Right atrium auricular region (tissue), 2 donors: ENCODE data around the gene JMJD7. TPM values are rescaled to one million over a fixed set of nuclear protein-coding genes. Genes with fewer than 3 reads are reported as not detected.

Experiments used
- DNase-seq: peaks from one replicate; pipeline ENCODE4 v3.0.0-alpha.2; 2019; ENCODE audit warnings: low spot score
- H3K27ac ChIP-seq, 2 donors: fragments of 200-600 bp; sonication (generic); 1 replicate in 1 of 2; 2 replicates in 1 of 2; pipeline ENCODE4 v1.5.1; 2016 to 2019
- H3K27me3 ChIP-seq, 2 donors: fragments of 200-600 bp; sonication (generic); one replicate each; pipeline versions ENCODE4 v1.5.1 to v1.6.0; 2017 to 2019
- H3K36me3 ChIP-seq: fragments of 200-600 bp; sonication (generic); one replicate; pipeline ENCODE4 v1.5.1; 2016
- H3K4me1 ChIP-seq, 2 donors: fragments of 200-600 bp; sonication (generic); one replicate each; pipeline versions ENCODE4 v1.5.1 to v1.6.0; 2017 to 2019
- H3K4me3 ChIP-seq, 2 donors: fragments of 200-600 bp; sonication (generic); 1 replicate in 1 of 2; 2 replicates in 1 of 2; pipeline ENCODE4 v1.5.1; 2017 to 2019; ENCODE audit warnings: mild to moderate bottlenecking in 1 of 2, moderate library complexity in 1 of 2
- H3K9me3 ChIP-seq, 2 donors: fragments of 200-600 bp; sonication (generic); one replicate each; pipeline ENCODE4 v1.5.1; 2019
- microRNA-seq, 2 donors: library from miRNA; unstranded; fragments of <30 nt; microRNA quantifications; one replicate each; pipeline ENCODE4, GENCODE V29; 2016 to 2017; ENCODE audit warnings: borderline number of aligned reads in 2 of 2, borderline replicate concordance in 1 of 2
- total RNA-seq, 2 donors: library from RNA; depleted of rRNA; stranded (reverse); fragments of >200 nt; gene quantifications; one replicate each; pipeline ENCODE4 v1.1.0, GENCODE V29; 2016
- TF ChIP-seq, protein P1 (sequence below), 2 donors: fragments of 200-600 bp; sonication (generic); IDR thresholded peaks; one replicate each; pipeline ENCODE4 v1.5.1; 2019; ENCODE audit warnings: antibody characterized with exemption in 2 of 2

The JMJD7 gene
- total RNA-seq, 2 donors from 2014 or later, result 6.4 to 11.7 TPM

DNA sequence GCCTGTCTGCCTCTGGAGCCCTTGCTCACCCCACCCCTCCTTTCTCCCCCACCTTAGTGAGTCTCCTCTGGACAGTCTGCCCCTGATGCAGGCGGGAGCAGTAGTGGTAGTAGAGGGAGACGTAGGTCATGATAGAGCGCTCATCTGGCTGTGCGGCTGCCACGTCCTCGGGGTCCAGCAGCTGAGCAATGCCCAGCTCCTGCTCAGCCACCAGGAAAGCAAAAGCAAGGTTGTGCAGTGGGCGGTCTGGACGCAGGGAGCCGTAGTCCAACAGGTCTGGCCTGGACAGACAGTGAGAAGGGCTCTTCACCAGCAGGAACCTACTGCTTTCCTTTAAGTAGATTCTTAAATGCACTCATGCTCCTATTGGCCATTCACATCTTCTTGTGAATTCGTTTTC, 59.3 kb downstream of the JMJD7 start:
- H3K27me3 ChIP-seq, result no peaks in the 10 kb centered on the region
- DNase-seq, result no peak
- peaks cover 0 to 18% of the 10 kb centered on the region in 2 donors for H3K4me1 ChIP-seq
- no peaks in the 10 kb centered on the region for H3K36me3 ChIP-seq
- H3K9me3 ChIP-seq, result no peaks in the 10 kb centered on the region
- H3K4me3 ChIP-seq, result no peak overlapping the region
- TF ChIP-seq, protein P1, sequence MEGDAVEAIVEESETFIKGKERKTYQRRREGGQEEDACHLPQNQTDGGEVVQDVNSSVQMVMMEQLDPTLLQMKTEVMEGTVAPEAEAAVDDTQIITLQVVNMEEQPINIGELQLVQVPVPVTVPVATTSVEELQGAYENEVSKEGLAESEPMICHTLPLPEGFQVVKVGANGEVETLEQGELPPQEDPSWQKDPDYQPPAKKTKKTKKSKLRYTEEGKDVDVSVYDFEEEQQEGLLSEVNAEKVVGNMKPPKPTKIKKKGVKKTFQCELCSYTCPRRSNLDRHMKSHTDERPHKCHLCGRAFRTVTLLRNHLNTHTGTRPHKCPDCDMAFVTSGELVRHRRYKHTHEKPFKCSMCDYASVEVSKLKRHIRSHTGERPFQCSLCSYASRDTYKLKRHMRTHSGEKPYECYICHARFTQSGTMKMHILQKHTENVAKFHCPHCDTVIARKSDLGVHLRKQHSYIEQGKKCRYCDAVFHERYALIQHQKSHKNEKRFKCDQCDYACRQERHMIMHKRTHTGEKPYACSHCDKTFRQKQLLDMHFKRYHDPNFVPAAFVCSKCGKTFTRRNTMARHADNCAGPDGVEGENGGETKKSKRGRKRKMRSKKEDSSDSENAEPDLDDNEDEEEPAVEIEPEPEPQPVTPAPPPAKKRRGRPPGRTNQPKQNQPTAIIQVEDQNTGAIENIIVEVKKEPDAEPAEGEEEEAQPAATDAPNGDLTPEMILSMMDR (IDR thresholded peaks at IDR 0.05), result no peak
- H3K27ac ChIP-seq, result no peak overlapping the region

Small RNAs within 50 kb of the gene (microRNA-seq; reads per million reads assigned to microRNA genes)
- gene MIR4310, result 0 reads per million in 2 donors

Other genes with a start within 250 kb of the JMJD7 start
- 10 to 100 TPM; 40.1 to 40.3 TPM for gene MGA, start 167.7 kb upstream of the JMJD7 start, total RNA-seq
- gene MAPKBP1, start 53.6 kb upstream of the JMJD7 start, total RNA-seq, result 10 to 100 TPM; 10.5 TPM
- 1 to 10 TPM; 1.3 to 1.4 TPM for gene PLA2G4B, start 10.8 kb downstream of the JMJD7 start, total RNA-seq
- 1 to 10 TPM in 1 of 2 donors, under 1 TPM in 1; 0.63 to 1.3 TPM for gene SPTBN5, start 66.0 kb downstream of the JMJD7 start, total RNA-seq
- gene EHD4, start 144.5 kb downstream of the JMJD7 start, total RNA-seq, result 10 to 100 TPM; 22.2 to 26.3 TPM
- under 1 TPM in 1 of 2 donors, not detected in 1; 0.11 TPM for gene PLA2G4E, start 192.9 kb downstream of the JMJD7 start, total RNA-seq